SH-SY5Y (cell line): ENCODE results near the gene ANKLE2.

Experiments
- GATA2 ChIP-seq: IDR thresholded peaks from 2 replicates; pipeline ENCODE4 v1.6.1; 2011; ENCODE audit warnings: mild to moderate bottlenecking, low read depth, low read length
- GATA3 ChIP-seq: IDR thresholded peaks from 2 replicates; pipeline ENCODE4 v1.6.1; 2011; ENCODE audit warnings: low read depth, mild to moderate bottlenecking, low read length, moderate library complexity

- TF ChIP-seq GATA2 (no peak), GATA3 (no peak)
Observed at GRCh38 chr12:132788375-132789098, 26.9 kb upstream of the ANKLE2 start.
